Thymus (tissue), 11 donors: Measurements from ENCODE around the gene DLG3. TPM values are rescaled to one million over a fixed set of nuclear protein-coding genes. Genes with fewer than 3 reads are reported as not detected.

Source experiments
- DNase-seq, 9 donors: peaks; one replicate each; pipeline ENCODE4 v3.0.0-alpha.2; 2013; ENCODE audit warnings: low spot score in 9 of 9, low read depth in 6 of 9, missing footprints in 1 of 9
- H3K27ac ChIP-seq, 2 donors: one replicate each; pipeline ENCODE4 v1.5.1; 2013; ENCODE audit warnings: control low read depth in 1 of 2, low read depth in 1 of 2, low read length in 1 of 2, mild to moderate bottlenecking in 1 of 2, moderate library complexity in 1 of 2
- H3K27me3 ChIP-seq, 2 donors: one replicate each; pipeline ENCODE4 v1.5.1; 2013; ENCODE audit warnings: low read length in 1 of 2; ENCODE audit not compliant: control insufficient read depth in 2 of 2, insufficient read depth in 1 of 2
- H3K36me3 ChIP-seq, 2 donors: one replicate each; pipeline ENCODE4 v1.5.1; 2013; ENCODE audit warnings: low read length in 1 of 2, mild to moderate bottlenecking in 1 of 2, moderate library complexity in 1 of 2; ENCODE audit not compliant: control insufficient read depth in 2 of 2, insufficient read depth in 2 of 2
- H3K4me1 ChIP-seq, 2 donors: one replicate each; pipeline ENCODE4 v1.5.1; 2013; ENCODE audit warnings: low read length in 2 of 2; ENCODE audit not compliant: control insufficient read depth in 2 of 2, insufficient read depth in 2 of 2
- H3K4me3 ChIP-seq, 2 donors: one replicate each; pipeline ENCODE4 v1.5.1; 2013; ENCODE audit warnings: low read length in 2 of 2, control low read depth in 1 of 2, mild to moderate bottlenecking in 1 of 2
- H3K9me3 ChIP-seq, 2 donors: one replicate each; pipeline ENCODE4 v1.5.1; 2013; ENCODE audit warnings: low read length in 1 of 2, mild to moderate bottlenecking in 1 of 2; ENCODE audit not compliant: control insufficient read depth in 2 of 2, insufficient read depth in 1 of 2
- WGBS: extraction: QIAGEN DNeasy Blood & Tissue Kit; methylation state at CpG from one replicate; pipeline ENCODE4 v1.1.7; 2013; 5-methylcytosine and 5-hydroxymethylcytosine counted together
- polyA plus RNA-seq: library from polyadenylated mRNA; stranded (reverse); fragments of 200-250 nt; gene quantifications from one replicate; pipeline ENCODE4 v1.2.3, GENCODE V29; 2013
- total RNA-seq: library from RNA; stranded (reverse); fragments of 120-200 nt; gene quantifications from one replicate; pipeline ENCODE4 v1.2.4, GENCODE V29; 2013
- donor health status: healthy.

Gene DLG3
- total and polyA plus RNA-seq, 2 donors: 4.8 to 5.1 TPM

- H3K36me3 ChIP-seq: no peaks in the 10 kb centered on the region
- no peak for DNase-seq
- H3K4me1 ChIP-seq: no peaks in the 10 kb centered on the region
- H3K9me3 ChIP-seq: no peaks in the 10 kb centered on the region
- 96% methylated on average over 5 of the region's 5 CpGs for WGBS
- no peaks in the 10 kb centered on the region for H3K27me3 ChIP-seq
- no peak overlapping the region for H3K27ac ChIP-seq
- H3K4me3 ChIP-seq: no peak overlapping the region
Observed at GRCh38 chrX:70554948-70555347, 110.3 kb downstream of the DLG3 start.

Other genes with a start within 250 kb of the DLG3 start
- gene AWAT1, start 210.2 kb upstream of the DLG3 start, total RNA-seq: 0.05 TPM
- 0.09 TPM for gene AWAT1, start 210.2 kb upstream of the DLG3 start, polyA plus RNA-seq
- gene P2RY4, start 184.6 kb upstream of the DLG3 start, total RNA-seq: not detected
- 0.02 TPM for gene P2RY4, start 184.6 kb upstream of the DLG3 start, polyA plus RNA-seq
- not detected for gene ARR3, start 176.5 kb upstream of the DLG3 start, total RNA-seq
- gene ARR3, start 176.5 kb upstream of the DLG3 start, polyA plus RNA-seq: 0.02 TPM
- gene RAB41, start 162.7 kb upstream of the DLG3 start, total RNA-seq: not detected
- gene RAB41, start 162.7 kb upstream of the DLG3 start, polyA plus RNA-seq: 0.09 TPM
- 25.4 TPM for gene PDZD11, start 154.9 kb upstream of the DLG3 start, total RNA-seq
- gene PDZD11, start 154.9 kb upstream of the DLG3 start, polyA plus RNA-seq: 54.6 TPM
- 14.6 TPM for gene KIF4A, start 154.7 kb upstream of the DLG3 start, total RNA-seq
- 1.4 TPM for gene KIF4A, start 154.7 kb upstream of the DLG3 start, polyA plus RNA-seq
- 0.05 TPM for gene GDPD2, start 21.5 kb upstream of the DLG3 start, total RNA-seq
- gene GDPD2, start 21.5 kb upstream of the DLG3 start, polyA plus RNA-seq: 0.09 TPM